GM19468 (cell line): Measurements from ENCODE around the gene CNIH4.
"Not testable (repeated sequence)": the region's sequence is repeated elsewhere in the genome, so short reads cannot be mapped to it uniquely, and the experiment has no call there.

Experiments
- ATAC-seq: cut with Tn5 transposase; IDR thresholded peaks from one replicate; pipeline ENCODE4 v1.9.1; 2021; ENCODE audit warnings: mild to moderate bottlenecking, moderate library complexity, moderate number of reproducible peaks; ENCODE audit not compliant: unreplicated experiment; ENCODE audit errors: extremely low read depth

CNIH4 gene

DNA sequence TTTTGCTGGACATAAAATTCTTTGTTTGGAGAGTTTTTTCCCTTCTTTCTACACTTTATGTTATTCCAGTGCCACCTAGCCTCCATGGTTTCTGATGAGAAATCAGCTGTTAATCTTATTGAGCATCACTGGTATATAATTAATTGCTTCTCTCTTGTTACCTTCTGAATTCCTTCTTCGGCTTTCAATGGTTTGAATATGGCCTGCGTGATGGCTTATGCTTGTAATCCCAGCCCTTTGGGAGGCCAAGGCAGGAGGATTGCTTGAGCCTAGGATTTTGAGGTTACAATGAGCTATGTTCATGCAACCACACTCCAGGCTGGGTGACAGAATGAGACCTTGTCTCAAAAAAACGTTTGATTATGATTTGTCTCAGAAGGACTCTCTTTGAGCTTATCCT, 13.0 kb upstream of the CNIH4 start:
- ATAC-seq, result no peak

DNA sequence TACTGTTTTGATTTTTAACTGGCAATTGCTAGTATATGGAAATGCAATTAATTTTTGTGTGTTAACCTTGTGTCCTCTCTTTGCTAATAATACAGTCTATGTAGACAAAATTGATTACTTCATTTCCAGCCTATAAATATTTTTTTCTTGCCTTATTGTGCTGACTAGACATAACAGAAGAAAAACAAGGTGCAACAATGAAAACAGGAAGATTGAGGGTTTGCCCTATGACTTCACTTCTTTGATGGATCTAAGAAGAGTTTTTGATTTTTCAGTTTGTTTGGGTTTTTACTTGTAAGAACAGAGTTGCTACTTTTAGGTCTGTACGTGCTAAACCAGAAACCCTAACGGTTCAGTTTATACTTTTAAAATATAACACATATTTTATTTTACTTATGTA, 8.5 kb upstream of the CNIH4 start:
- ATAC-seq, result no peak

DNA sequence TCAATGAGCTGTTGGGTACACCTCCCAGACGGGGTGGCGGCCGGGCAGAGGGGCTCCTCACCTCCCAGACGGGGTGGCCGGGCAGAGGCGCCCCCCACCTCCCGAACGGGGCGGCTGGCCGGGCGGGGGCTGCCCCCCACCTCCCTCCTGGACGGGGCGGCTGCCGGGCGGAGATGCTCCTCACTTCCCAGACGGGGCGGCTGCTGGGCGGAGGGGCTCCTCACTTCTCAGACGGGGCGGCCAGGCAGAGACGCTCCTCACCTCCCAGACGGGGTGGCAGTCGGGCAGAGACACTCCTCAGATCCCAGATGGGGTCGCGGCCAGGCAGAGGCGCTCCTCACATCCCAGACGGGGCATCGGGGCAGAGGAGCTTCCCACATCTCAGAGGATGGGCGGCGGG, 7.0 kb upstream of the CNIH4 start:
- ATAC-seq, result not testable (repeated sequence)

DNA sequence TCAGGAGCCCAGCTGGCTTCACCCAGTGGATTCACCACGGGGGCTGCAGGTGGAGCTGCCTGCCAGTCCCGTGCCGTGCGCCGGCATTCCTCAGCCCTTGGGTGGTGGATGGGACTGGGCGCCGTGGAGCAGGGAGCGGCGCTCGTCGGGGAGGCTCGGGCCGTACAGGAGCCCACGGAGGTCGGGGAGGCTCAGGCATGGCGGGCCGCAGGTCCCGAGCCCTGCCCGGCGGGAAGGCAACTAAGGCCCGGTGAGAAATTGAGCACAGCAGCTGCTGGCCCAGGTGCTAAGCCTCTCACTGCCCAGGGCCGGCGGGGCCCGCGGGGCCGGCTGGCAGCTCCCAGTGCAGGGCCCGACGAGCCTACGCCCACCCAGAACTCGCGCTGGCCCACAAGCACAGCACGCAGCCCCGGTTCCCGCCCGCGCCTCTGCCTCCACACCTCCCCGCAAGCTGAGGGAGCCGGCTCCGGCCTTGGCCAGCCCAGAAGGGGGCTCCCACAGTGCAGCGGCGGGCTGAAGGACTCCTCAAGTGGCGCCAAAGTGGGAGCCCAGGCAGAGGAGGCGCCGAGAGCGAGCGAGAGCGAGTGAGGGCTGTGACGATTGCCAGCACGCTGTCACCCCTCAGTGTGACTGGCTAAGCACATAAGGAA, 4.1 kb upstream of the CNIH4 start:
- not testable (repeated sequence) for ATAC-seq

DNA sequence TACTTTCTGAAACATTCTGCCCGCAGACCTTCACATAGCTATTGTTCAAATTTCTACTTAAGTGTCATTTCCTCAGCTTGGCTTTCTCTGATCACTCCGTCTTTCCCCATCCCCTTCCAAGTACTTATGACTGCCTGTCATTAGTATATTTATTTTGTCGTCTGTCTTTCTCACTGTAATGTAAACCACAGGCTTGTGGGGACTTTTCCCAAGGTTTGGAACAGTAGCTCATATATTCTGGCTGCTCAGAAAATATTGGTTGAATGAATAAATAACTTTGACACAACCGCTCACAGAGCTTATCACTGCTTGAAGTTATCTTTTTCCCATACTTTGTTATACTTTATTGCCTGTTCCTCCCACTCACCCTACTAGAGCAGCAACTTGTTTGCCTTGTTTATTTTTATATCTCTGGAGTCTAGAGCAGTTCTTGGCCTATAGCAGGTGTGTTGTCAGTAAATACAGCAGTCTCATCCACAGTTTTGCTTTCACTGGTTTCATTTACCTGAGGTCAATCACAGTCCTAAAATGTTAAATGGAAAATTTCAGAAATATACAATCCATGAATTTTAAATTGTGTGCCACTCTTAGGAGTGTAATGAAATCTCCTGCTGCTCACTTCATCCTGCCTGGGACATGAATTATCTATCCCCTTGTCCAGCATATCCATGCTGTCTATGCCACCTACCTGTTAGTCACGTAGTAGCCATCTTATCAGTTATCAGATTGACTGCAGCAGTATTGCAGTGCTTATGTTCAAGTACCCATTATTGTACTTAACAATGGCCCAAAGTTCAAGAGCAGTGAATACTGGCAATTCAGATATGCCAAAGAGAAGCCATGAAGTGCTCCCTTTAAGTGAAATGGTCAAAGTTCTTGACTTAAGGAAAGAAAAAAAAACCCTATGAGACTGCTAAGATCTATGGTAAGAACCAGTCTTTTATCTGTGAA, 2.4 kb upstream of the CNIH4 start:
- no peak for ATAC-seq

DNA sequence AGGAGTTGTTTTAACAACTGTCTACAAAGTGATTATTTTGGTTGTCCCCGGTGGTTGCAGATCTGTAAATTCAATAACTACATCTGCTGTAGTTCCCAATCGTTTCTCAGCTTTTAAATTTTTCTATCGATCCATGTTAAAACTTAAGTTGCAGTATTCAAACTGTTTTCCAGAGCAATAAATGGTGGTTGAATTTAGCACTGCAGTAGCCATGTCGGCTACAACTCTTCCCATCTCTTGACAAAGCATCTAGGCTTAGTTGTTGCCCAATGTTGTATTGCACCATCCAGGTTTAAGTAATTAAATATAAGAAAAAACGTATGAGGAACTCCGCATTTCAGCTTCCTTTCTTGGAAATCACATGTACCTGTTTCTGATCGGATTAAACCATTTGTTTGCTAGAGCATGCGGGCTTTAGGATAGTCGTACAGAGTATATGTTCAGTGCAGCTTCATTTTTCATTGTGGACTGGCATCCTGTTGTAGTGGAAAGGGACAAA, 996 bp downstream of the CNIH4 start:
- no peak for ATAC-seq

DNA sequence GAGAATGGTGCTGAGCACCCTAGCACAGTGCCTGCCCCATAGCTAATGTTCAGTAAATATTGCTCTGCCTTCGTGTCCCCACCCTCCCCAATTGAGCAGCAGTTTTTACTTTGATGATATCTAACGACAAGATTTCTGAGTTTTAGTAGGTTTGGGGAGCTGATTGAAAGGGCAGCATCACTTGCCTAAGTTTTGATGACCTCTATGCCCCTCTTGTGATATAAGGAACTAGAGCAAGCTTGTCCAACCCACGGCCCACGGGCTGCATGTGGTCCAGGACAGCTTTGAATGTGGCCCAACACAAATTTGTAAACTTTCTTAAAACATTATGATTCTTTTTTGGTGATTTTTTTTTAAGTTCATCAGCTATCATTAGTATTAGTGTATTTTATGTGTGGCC, 1.6 kb downstream of the CNIH4 start:
- ATAC-seq, result no peak

DNA sequence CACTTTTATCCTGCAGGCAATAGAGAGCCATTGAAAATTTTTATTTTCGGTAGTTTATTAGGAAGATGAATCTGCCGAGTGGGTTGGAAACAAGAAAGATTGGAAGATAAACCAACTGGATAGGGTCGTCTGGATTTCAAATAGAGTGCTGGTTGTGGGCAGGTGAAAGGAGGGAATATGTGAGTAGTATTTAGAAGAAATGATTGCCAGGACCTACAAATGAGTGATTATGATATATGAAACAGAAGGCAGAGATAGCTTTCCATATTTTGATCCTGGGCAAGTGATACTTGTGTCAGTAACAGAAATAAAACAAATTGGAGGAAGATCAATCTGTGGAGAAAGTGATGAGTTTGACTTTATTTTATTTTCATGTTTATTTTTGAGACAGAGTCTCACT, 2.5 kb downstream of the CNIH4 start:
- no peak for ATAC-seq

DNA sequence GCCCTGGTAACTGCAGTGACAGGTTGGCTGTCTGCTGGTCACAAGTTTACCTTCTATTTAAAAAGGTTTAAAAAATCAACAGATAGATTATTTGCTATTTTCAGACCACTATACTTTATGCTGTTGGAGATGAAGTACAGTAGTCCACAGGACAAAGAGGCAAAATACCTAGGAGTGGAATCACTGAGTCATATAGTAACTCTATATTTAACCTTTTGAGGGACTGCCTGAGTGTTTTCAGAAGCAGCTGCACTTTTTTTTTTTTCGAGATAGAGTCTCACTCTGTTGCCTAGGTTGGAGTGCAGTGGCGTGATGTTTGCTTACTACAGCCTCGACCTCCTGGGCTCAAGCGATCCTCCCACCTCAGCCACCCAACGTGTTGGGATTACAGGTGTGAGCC, 11.7 kb downstream of the CNIH4 start:
- no peak for ATAC-seq

DNA sequence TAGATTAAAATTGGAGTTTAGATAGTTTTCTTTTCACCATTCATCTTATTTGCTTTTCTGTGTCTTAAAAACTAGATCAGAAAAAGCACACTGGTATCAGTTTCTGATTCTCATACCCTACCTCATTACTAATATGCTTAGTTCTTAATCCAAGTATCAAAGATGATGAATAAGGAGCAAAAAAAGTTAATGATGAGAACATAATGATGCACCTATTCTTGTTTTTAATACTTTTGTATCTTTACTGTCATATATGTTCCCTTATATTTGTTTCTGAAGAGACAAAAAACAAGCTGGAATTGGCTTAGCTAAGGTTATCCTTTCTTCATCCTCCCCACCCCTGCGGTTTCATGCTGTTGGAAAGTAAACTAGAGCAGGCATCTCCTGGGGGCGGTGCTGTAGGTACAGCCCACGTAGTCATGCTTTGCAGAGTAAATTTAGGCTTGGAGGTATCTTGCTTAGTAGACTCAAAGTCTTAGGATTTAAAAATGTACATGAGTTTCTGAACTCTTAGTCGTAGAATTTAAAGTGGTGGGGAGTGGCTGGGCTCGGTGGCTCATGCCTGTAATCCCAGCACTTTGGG, 16.4 kb downstream of the CNIH4 start:
- ATAC-seq, result no peak

DNA sequence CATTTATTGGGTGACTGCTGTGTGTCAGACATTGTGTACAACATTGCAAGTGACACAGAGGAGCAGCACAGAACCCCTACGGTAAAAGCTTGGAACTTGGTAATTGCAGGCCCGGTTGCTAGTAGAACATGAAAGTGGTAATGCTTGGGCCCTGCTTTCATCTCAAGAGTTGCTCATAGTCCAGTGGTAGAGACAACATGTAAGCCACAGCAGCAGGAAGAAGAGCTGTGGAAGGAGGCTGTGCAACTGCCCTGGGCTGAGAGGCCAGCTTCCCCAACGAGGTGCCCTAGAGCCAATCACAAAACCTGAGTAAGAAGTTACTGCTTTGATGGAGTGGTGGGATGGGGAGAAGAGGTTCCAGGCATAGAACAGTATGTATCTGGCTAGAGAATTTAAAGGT, 18.4 kb downstream of the CNIH4 start:
- no peak for ATAC-seq

DNA sequence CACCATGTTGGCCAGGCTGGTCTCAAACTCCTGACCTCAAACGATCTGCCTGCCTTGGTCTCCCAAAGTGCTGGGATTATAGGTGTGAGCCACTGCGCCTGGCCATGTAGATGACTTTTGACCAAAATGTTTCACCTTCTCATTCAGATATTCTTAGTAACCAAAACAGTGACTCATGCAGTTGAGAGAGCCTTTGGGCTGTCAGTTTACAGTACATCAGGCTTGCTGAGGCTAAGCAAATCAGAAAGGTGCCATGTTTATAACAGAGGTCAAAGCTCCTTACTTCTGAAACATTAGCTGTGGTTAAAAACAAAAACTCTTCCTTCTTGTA, 21.0 kb downstream of the CNIH4 start:
- no peak for ATAC-seq

DNA sequence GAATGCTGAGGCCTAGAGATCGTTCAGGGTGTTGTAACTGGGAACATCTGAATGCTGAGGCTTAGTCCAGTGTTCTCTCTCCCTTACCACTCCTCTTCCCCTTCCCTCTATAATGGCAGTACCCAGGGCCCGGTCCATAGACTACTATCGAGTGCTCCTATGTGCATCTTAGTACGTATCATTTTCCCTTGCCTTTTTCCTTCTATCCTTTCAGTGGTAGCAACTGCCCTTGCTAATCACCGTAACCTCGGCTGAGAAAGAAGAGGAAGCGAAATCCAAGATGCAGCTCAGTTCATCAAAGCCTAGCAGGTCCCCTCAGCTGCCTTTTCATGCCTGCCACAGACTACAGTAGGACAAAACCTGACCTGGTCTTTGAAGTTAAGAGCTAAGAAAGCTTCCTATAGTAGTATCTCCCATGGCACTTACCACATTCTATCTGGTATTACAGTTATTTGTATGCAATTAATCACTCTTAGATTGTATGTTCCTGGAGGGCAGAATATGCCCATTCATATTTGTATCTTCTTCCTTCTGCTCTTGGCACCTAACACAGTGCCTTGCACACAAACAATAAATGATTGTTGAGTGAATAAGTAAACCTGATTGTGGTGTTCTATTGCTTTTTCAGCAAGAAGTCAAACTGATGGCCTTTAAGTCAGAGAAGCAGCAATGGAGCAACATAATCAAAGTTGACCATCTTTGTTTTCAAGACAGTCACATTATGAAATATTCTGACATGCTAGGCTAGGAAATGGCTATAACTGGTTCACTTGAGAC, 22.4 kb downstream of the CNIH4 start:
- no peak for ATAC-seq

DNA sequence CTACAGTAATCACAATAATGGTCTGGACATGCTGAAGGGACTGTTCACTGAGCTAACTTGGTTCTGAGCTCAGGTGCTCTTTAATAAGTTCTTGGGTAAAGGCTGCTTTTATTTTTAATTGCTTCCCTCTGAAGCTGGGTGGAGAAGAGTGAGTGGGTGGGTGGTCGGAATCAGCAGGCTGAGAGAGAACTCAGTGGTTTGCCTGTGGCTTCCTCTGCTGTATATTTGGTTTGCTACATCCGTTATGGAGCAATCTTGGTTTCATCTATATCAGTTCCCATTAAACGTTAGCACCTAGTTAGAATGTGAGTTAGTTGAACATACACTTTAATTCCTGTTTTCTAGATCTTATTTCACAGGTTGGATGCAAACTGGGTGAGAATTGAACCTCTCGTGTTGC, 23.3 kb downstream of the CNIH4 start:
- ATAC-seq, result no peak

DNA sequence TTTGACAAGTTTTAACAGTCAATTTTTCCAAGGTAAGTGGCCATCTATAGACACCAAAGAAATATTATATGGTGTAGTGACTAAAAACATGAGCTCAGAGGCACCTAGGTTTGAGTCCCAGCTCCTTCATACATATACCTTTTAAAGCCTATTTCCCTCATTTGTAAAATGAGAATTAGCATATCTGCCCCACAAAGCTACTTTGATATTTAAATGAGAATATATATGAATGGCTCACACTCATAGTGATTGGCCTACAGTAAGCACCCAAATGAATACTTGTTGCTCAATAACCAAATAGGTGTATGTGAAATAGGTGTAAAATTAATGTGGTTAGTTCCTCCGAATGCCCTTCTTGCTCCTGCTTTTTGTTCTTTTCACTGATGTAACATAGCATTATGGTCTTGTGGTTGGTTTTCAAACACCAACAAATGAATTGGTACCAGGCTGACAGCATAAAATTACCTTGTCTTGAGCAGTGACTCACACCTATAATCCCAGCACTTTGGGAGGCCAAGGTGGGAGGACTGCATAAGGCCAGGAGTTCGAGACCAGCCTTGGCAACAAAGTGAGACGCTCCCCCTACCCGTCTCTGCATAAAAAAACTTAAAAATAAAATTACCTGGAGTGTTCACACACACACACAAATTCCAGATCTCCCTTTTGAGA, 25.3 kb downstream of the CNIH4 start:
- no peak for ATAC-seq

DNA sequence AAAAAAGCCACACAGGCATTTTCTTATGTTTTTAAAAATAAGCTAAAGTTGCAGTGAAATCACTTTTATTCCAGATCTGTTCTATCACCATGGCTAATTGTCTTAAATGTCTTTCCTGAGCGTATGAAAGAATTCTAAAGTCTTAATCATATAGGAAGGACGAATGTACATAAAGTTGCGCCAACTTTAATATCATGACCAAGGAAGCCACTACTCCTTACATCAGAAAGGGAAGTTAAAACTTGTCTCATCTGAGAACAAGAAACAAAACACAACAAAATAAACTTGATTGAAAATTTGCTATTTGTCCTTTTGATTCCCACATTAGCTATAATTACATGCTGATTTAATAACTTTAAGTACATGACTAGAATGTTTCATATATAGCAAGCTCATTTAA, 26.5 kb downstream of the CNIH4 start:
- no peak for ATAC-seq

DNA sequence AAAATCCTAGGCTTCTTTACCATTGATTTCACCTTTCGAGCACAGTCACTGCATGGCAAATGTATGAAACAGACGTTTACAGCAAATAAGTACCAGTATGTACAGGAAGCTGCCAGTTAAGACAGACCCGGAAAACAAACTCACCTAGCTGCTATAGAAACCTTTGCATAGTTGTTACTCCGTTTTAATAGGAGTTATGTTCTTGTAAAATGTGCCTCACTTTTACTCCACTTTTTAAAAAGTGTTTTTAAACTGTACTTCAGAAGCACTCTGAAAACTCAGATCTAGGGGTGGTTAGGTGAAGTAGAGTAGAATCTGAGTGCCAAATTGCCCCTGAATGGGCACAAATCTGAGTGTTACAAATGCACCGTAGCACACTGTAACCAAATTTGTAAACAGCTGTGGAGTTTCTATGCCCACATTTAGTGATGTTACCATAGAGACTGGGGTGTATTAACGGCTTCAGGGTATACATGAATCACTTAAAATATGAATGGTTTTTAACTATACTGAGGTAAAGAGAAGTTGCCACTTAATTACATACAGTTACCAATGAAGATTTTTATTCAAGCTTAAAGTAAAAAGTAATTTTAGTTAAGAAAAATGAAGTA, 30.7 kb downstream of the CNIH4 start:
- ATAC-seq, result no peak

DNA sequence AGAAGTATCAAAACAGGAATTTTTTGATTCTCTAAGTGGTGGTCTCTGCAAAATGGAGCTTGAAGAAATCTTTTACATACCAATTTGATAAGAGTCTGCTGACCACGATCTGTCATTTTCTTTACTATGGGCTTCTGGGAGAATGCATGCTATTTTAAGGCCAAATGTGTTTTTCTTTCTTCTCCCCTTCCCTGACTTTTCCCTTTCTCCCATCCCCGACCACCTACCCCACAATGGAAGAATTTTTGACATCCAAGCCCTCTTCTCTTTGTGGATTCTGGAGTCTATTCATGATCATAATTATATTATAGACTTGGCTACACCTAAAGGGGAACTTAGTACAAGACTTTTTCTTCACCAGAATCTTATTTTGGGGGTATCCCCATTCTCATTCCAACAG, 31.3 kb downstream of the CNIH4 start:
- ATAC-seq, result no peak

DNA sequence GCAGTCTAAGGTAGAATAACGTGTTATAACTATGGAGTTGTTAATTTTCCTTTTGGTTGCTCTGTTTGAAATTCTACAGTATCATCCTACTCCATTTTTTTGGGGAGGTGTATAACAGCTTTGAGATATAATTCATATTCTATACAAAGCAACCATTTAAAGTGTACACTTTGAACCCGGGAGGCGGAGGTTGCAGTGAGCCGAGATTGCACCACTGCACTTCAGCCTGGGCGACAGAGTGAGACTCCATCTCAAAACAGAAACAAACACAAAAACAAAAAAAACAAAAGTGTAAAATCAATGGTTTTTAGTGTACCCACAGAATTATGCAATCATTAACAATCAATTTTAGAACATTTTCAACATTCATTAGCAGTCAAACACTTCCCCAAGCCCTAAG, 33.8 kb downstream of the CNIH4 start:
- no peak for ATAC-seq
